IPS-18c (cell line): ENCODE data around the gene ARHGAP40.

Source experiments
- H3K4me3 ChIP-seq: 2 replicates; pipeline ENCODE4 v1.7.0; 2013; ENCODE audit warnings: low read depth, mild to moderate bottlenecking, low read length, moderate library complexity; ENCODE audit not compliant: insufficient read depth
- H3K9me3 ChIP-seq: one replicate; pipeline ENCODE4 v1.6.1; 2013; ENCODE audit warnings: mild to moderate bottlenecking, low read length, moderate library complexity; ENCODE audit not compliant: control insufficient read depth, insufficient read depth

Gene ARHGAP40

DNA sequence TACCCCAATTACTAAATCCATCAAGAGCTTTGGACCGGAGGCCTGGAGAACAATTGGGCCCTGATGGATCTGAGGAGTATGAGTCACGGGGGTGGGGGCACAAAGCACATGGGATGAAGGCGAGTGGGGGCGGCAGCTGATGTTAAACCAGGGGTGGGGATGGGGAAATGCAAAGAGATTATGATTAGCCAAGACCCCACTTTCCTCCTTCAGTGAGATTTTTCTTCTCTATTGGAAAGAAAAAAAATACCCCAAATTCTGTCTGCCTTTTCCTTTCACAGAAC, 57.9 kb downstream of the ARHGAP40 start:
- no peaks in the 10 kb centered on the region for H3K9me3 ChIP-seq
- no peak overlapping the region; the same call in 1 of the 2 replicates for H3K4me3 ChIP-seq

DNA sequence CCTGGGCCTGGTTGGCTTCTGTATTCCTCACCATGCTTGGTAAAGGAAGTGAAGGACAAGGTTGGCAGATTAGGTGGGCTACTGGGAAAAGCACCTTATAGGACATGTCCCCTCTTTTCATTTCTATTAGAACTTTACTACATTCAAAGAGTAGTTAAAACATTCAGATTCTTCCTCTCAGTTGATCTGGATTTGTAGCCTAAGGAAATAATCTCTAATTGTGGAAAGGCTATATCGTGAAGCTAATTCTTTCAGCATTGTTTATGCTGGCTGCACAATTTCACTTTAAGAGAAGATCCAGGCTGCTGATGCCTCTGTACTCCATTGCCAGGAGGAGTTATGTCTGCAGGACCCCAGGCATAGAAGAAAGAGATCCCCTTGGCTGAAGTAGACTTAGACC, 58.8 kb downstream of the ARHGAP40 start:
- H3K9me3 ChIP-seq: no peaks in the 10 kb centered on the region

DNA sequence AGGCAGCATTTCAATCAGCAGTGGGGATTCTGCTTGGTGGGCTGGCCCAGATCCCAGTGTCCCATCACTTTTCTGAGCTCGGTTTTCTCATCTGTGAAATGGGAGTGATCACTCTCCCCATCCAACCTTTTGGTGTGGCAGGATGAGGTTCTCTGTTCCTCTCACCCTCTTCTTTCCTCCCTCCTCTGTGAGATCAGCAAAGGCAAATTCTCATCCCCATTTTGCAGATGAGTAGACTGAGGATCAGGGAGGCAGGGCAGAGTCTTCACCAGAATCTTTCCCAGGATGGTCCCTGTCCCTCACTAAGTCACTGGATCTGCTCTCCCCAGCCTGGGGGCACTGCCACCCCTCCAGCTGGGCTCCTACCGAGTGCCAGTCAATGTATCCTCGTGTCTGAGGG, 62.1 kb downstream of the ARHGAP40 start:
- Histone ChIP-seq H3K9me3 (no peaks in the 10 kb centered on the region), H3K4me3 (no peak overlapping the region)

More for the DNA sequence above, 58.8 kb downstream of the ARHGAP40 start:
- no peak overlapping the region for H3K4me3 ChIP-seq

DNA sequence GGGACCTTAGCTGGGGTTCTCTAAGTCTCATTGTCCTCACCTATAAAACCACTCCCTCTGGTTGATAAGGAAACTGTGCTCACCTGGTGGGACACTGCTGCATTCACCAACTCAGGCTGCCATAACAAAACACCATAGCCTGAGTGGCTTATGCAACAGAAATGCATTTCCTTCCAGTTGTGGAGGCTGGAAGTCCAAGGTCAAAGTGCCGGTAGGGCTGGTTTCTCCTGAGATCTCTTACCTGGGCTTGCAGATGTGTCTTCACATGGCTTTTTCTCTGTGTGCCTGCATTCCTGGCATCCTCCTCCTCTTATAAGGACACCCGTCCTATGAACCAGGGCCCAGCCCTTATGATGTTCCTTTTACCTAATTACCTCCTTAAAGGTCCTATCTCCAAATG, 62.7 kb downstream of the ARHGAP40 start:
- Histone ChIP-seq H3K4me3 (no peak overlapping the region), H3K9me3 (no peaks in the 10 kb centered on the region)

DNA sequence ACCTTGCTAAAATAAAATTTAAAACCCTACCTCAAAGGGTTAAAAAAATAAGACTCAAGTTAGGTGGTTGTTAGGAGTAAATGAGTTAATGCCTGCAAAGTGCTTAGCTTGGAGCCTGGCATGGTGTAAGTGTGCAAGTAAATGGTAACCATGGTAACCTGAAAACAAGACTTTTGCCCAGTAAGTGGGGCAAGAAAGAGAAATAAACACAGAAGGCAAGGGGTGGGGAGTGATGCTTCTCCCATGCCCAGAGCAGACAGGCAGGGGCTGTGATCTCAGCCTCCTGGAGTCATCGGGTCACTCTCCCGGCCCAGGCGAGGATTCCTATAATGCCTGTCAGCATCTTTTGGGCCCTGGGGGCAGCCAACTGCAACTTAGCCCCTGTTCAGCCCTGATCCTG, 63.5 kb downstream of the ARHGAP40 start:
- Histone ChIP-seq H3K9me3 (no peaks in the 10 kb centered on the region), H3K4me3 (no peak overlapping the region)

DNA sequence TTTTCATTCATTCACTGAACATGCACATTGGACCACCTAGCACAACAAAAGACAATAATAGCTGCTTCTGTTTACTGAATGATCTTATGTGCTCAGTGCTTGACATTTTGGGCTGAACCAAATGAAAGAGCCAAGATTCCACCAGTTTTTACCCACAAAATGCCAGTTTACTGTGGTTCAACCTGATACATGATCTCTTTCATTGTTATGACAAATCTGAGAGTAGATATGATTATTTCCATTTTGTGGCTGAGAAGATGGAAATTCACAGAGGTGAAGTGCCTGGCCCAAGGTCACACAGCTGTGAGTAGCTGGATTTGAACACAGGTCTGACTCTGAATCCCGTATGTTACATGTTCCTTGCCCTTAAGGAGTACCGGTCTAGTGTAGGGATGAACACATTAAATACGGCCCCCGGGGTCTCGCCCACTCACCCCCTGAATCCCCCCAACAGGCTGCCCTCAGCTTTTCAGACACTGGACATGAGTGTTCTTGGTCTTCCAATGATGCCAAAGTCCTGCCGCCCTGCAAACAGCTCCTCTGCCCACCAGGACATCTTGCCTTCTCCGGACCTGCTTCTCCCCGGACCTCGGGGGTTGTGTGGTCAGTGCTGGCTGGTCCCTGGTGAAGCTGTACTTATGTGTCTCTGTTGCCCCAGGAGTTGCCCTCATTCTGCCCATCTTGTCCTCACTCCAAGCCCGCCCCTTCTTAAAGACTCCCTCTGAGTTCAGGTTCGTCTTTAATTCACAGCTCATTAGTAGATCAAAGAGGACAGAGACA, 64.1 kb downstream of the ARHGAP40 start:
- Histone ChIP-seq H3K4me3 (no peak overlapping the region), H3K9me3 (no peaks in the 10 kb centered on the region)

- no peak overlapping the region for H3K4me3 ChIP-seq
- no peaks in the 10 kb centered on the region for H3K9me3 ChIP-seq
Measured at GRCh38 chr20:38667417-38667956, 65.9 kb downstream of the ARHGAP40 start.

- Histone ChIP-seq H3K9me3 (no peaks in the 10 kb centered on the region), H3K4me3 (no peak overlapping the region)
Measured at GRCh38 chr20:38669688-38670087, 68.1 kb downstream of the ARHGAP40 start.

DNA sequence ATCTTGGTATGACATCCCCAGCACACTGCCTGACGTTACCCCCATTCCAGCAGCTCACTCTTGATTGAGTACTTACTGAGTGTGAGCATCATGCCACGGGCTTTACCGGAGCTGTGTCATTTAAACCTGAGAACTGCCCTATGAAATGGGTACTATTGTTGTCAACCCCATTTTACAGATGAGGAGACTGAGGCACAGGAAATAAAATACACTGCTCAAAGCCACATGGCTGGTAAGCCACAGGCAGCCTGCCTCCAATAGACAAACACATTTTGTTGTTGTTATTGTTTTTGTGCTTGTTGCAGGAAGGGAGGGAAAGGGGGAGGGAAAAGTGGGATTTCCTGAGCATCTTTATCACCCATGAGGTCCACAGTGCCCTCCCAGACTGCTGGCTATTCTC, 69.2 kb downstream of the ARHGAP40 start:
- H3K4me3 ChIP-seq: no peak overlapping the region
- H3K9me3 ChIP-seq: no peaks in the 10 kb centered on the region

DNA sequence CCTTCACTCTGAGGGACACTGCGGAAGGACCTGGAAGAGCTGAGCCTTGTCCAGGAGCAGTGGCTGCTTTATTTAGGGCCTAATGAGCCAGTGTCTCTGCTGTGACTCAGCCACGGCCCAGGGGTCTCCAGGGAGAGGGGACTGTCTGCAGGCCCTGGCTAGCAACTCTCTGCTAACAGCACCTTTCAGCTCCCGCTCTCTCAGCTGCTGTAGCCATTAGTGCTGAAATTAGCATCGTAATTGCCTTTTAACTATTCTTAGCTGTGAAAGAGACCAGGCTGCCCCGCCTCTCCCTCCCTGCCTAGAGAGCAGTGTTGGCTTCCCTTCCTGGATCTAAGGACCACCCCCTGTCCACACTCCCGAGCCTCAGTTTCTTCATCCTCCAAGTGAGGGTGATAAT, 69.6 kb downstream of the ARHGAP40 start:
- no peak overlapping the region for H3K4me3 ChIP-seq
- no peaks in the 10 kb centered on the region for H3K9me3 ChIP-seq

GRCh38 chr20:38671701-38672292, 70.2 kb downstream of the ARHGAP40 start:
- no peaks in the 10 kb centered on the region for H3K9me3 ChIP-seq
- H3K4me3 ChIP-seq: no peak overlapping the region

DNA sequence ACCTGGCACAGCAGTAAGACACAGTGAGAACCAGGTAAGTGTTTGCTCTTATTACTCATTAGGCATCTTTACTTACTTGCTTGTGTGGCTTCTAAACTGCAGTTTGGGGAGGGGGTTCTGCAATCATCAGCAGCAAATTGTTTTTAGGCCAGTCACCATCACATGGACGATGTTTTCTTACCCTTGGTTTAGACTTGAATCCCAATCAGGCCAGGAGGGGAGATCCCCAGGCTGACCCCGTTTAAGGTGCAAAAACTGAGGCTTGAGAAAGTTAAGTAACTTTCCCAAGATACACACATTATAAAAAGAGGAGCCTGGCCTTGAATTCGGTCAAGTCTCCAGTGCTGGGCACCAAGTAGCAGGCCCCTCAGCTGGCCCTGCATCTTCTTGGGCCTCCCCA, 70.9 kb downstream of the ARHGAP40 start:
- no peak overlapping the region for H3K4me3 ChIP-seq
- no peaks in the 10 kb centered on the region for H3K9me3 ChIP-seq

DNA sequence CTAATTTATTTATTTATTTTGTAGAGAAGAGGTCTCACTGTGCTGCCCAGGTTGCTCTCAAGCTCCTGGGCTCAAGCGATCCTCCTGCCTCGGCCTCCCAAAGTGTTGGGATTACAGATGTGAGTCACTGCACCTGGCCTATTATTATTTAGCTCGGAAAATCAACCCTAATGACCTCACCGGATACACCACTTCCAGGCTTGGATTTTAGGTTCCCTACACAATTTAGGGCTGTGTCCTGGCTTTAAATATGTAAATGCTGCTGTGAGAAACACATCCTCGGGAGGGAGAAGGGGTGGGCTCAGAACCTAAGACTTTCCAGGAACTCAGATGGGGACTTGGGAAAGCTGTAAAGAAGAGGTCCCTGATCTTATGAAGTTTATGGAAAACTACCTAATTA, 71.7 kb downstream of the ARHGAP40 start:
- peak overlapping the region; percentile 75 for H3K4me3 ChIP-seq
- H3K9me3 ChIP-seq: no peaks in the 10 kb centered on the region

DNA sequence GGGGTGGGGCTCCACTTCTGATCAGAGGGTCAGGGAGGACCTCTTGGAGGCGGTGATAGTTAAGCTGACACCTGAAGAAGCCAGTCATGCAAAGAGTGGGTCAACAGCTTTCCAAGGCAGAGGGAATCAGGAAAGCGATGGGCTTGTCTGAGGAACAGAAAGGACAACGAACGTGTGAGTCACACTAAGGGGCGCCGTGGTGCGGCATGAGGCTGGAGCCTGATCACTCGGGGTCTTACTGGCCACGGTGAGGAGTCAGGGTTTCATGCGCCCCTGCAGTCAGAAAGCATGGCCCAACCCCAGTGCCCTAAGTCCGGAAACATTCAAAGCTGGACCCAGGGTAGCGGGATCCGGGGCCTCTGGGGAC, 72.1 kb downstream of the ARHGAP40 start:
- Histone ChIP-seq H3K9me3 (no peaks in the 10 kb centered on the region), H3K4me3 (peak overlapping the region; percentile 75)

- Histone ChIP-seq H3K4me3 (peak overlapping the region; percentile 75), H3K9me3 (no peaks in the 10 kb centered on the region)
Measured at GRCh38 chr20:38674092-38674764, 72.6 kb downstream of the ARHGAP40 start.

- H3K4me3 ChIP-seq: peak overlapping the region; percentile 52
- no peaks in the 10 kb centered on the region for H3K9me3 ChIP-seq
Measured at GRCh38 chr20:38674765-38675133, 73.1 kb downstream of the ARHGAP40 start.

GRCh38 chr20:38676576-38676975, 75.0 kb downstream of the ARHGAP40 start:
- H3K4me3 ChIP-seq: no peak overlapping the region
- no peaks in the 10 kb centered on the region for H3K9me3 ChIP-seq
